SK-N-SH (cell line): ENCODE measurements around the gene CRISPLD2. TPM values are rescaled to one million over a fixed set of nuclear protein-coding genes. Genes with fewer than 3 reads are reported as not detected.

Source experiments
- CTCF ChIA-PET: fragments of 300-600, 350-600 bp; formaldehyde crosslinking; extraction: SDS; loops from one replicate; lab custom pipeline; 2021; lab: Yijun Ruan, JAX
- POLR2A ChIA-PET: fragments of 350-600 bp; sonication (Branson Sonifier 250); formaldehyde crosslinking; extraction: SDS; loops from one replicate; lab custom pipeline; 2020; ENCODE audit warnings: antibody characterized with exemption, inconsistent platforms; lab: Yijun Ruan, JAX
- DNase-seq: peaks from one replicate; pipeline ENCODE4 v3.0.0; 2012
- H2AFZ ChIP-seq: fragments of 200-600 bp; sonication (generic); 2 replicates; pipeline ENCODE4 v1.8.1; 2016; ENCODE audit warnings: antibody characterized with exemption, mild to moderate bottlenecking, low read depth
- H3F3A ChIP-seq: fragments of 200-600 bp; sonication (generic); replicated peaks from 2 replicates; pipeline ENCODE3; 2016; ENCODE audit warnings: antibody characterized with exemption, mild to moderate bottlenecking; ENCODE audit not compliant: insufficient read depth
- H3K27ac ChIP-seq, 2 experiments: fragments of 200-500 bp in 1 of 2; fragments of 200-600 bp in 1 of 2; sonication (Bioruptor generic) in 1 of 2; sonication (generic), shearing (Covaris generic) in 1 of 2; 2 replicates each; pipeline versions ENCODE4 v1.5.1 to v1.6.1; 2014 to 2016; ENCODE audit warnings: low read depth in 2 of 2, inconsistent platforms in 1 of 2, low read length in 1 of 2, mild to moderate bottlenecking in 1 of 2, mixed read lengths in 1 of 2
- H3K27me3 ChIP-seq: fragments of 200-600 bp; sonication (generic), shearing (Covaris generic); 2 replicates; pipeline ENCODE4 v1.6.1; 2016; ENCODE audit warnings: mixed run types; ENCODE audit not compliant: insufficient read depth
- H3K36me3 ChIP-seq, 2 experiments: fragments of 200-500 bp in 1 of 2; fragments of 200-600 bp in 1 of 2; sonication (Bioruptor generic) in 1 of 2; sonication (generic) in 1 of 2; replicated peaks in 1 of 2; 2 replicates each; pipeline versions ENCODE3 to v1.5.1; 2014 to 2016; ENCODE audit warnings: low read length in 1 of 2, mild to moderate bottlenecking in 1 of 2; ENCODE audit not compliant: insufficient read depth in 2 of 2, control insufficient read depth in 1 of 2
- H3K4me1 ChIP-seq, 2 experiments: fragments of 200-500 bp in 1 of 2; fragments of 200-600 bp in 1 of 2; sonication (Bioruptor generic) in 1 of 2; sonication (generic), shearing (Covaris generic) in 1 of 2; 2 replicates each; pipeline versions ENCODE4 v1.5.1 to v1.6.1; 2014 to 2016; ENCODE audit warnings: low read depth in 1 of 2, low read length in 1 of 2, mixed run types in 1 of 2; ENCODE audit not compliant: insufficient read depth in 2 of 2, control insufficient read depth in 1 of 2
- H3K4me2 ChIP-seq: fragments of 200-600 bp; sonication (generic), shearing (Covaris generic); 2 replicates; pipeline ENCODE4 v1.6.1; 2017; ENCODE audit warnings: mixed run types
- H3K4me3 ChIP-seq, 2 experiments: fragments of 200-500 bp in 1 of 2; fragments of 200-600 bp in 1 of 2; sonication (Bioruptor generic) in 1 of 2; sonication (generic), shearing (Covaris generic) in 1 of 2; 2 replicates each; pipeline versions ENCODE4 v1.5.1 to v1.8.1; 2014 to 2016; ENCODE audit warnings: low read depth in 2 of 2, inconsistent platforms in 1 of 2, low read length in 1 of 2, mild to moderate bottlenecking in 1 of 2, mixed read lengths in 1 of 2, moderate library complexity in 1 of 2
- H3K79me2 ChIP-seq: fragments of 200-600 bp; sonication (generic); 2 replicates; pipeline ENCODE4 v1.8.1; 2017; ENCODE audit warnings: mild to moderate bottlenecking; ENCODE audit not compliant: insufficient read depth
- H3K9ac ChIP-seq: fragments of 200-600 bp; sonication (generic); 2 replicates; pipeline ENCODE4 v1.6.1; 2017; ENCODE audit warnings: mixed run types
- H3K9me2 ChIP-seq: fragments of 200-600 bp; sonication (generic); 2 replicates; pipeline ENCODE4 v1.6.1; 2017; ENCODE audit warnings: mixed run types
- H3K9me3 ChIP-seq: fragments of 200-600 bp; sonication (generic); 2 replicates; pipeline ENCODE4 v1.6.1; 2017; ENCODE audit warnings: mixed run types, mild to moderate bottlenecking, moderate library complexity
- H4K20me1 ChIP-seq: fragments of 200-600 bp; sonication (generic); 2 replicates; pipeline ENCODE4 v1.6.1; 2017; ENCODE audit warnings: mild to moderate bottlenecking, mixed run types; ENCODE audit not compliant: insufficient read depth
- CTCF ChIP-seq: fragments of 200-600 bp; sonication (generic); IDR thresholded peaks from 2 replicates; pipeline ENCODE4 v1.6.1; 2017; ENCODE audit warnings: antibody characterized with exemption, mild to moderate bottlenecking, moderate library complexity
- FOSL2 ChIP-seq: IDR thresholded peaks from 2 replicates; pipeline ENCODE4 v1.4.0; 2012; ENCODE audit warnings: low read depth, mild to moderate bottlenecking, moderate library complexity, borderline replicate concordance
- GABPA ChIP-seq: IDR thresholded peaks from 2 replicates; pipeline ENCODE4 v1.4.0; 2012; ENCODE audit warnings: low read depth, mild to moderate bottlenecking
- JUND ChIP-seq: IDR thresholded peaks from 2 replicates; pipeline ENCODE4 v1.4.0; 2012
- MXI1 ChIP-seq: IDR thresholded peaks from 2 replicates; pipeline ENCODE4 v1.6.1; 2012; ENCODE audit warnings: mild to moderate bottlenecking, low read depth, low read length, improper control_type of control experiment
- PBX3 ChIP-seq: IDR thresholded peaks from 2 replicates; pipeline ENCODE4; 2012
- RXRA ChIP-seq: IDR thresholded peaks from 2 replicates; pipeline ENCODE4 v1.4.0; 2012; ENCODE audit warnings: low read depth, mild to moderate bottlenecking, borderline replicate concordance
- SIN3A ChIP-seq: IDR thresholded peaks from 2 replicates; pipeline ENCODE4 v1.6.1; 2012; ENCODE audit warnings: low read depth, mild to moderate bottlenecking, low read length, moderate library complexity, borderline replicate concordance
- SMC3 ChIP-seq: IDR thresholded peaks from 2 replicates; pipeline ENCODE4 v1.6.1; 2012; ENCODE audit warnings: low read depth, low read length, improper control_type of control experiment
- TAF1 ChIP-seq: IDR thresholded peaks from 2 replicates; pipeline ENCODE4 v1.6.1; 2012; ENCODE audit warnings: low read depth, mild to moderate bottlenecking, low read length, moderate library complexity, borderline replicate concordance
- TCF12 ChIP-seq: IDR thresholded peaks from 2 replicates; pipeline ENCODE4 v1.4.0; 2012
- TEAD4 ChIP-seq: IDR thresholded peaks from 2 replicates; pipeline ENCODE4 v1.4.0; 2012; ENCODE audit warnings: mild to moderate bottlenecking, borderline replicate concordance; ENCODE audit not compliant: insufficient read depth
- WGBS: methylation state at CpG from one replicate; pipeline ENCODE4 v1.1.6; 2017; ENCODE audit warnings: low lambda C conversion rate; 5-methylcytosine and 5-hydroxymethylcytosine counted together
- polyA plus RNA-seq, 3 experiments: library from polyadenylated mRNA; depleted of rRNA; stranded (reverse); fragments of >200 nt; gene quantifications; 2 replicates each; pipeline ENCODE4 v1.2.3, GENCODE V29; 2012

CRISPLD2 gene
- polyA plus RNA-seq, 1 of the 3 experiments (the other 2 are of a cell fraction), result 6.3 TPM

- WGBS, result 58% methylated on average over 4 of the region's 4 CpGs
- peak overlapping the region in 1 of 2 experiments; percentile 31; a peak in 1 of 4 replicates for H3K27ac ChIP-seq
- DNase-seq, result peak; percentile 57
Observed at GRCh38 chr16:84874004-84874435, 54.2 kb downstream of the CRISPLD2 start.

GRCh38 chr16:84874553-84874952 is 54.8 kb downstream of the CRISPLD2 start:
- Histone ChIP-seq H3K79me2 (no peaks in the 10 kb centered on the region), H3K36me3 (no peaks in the 10 kb centered on the region), H2AFZ (no peak overlapping the region), H3K9me2 (no peaks in the 10 kb centered on the region), H4K20me1 (no peaks in the 10 kb centered on the region), H3K9ac (no peak overlapping the region), H3K4me1 (peaks cover 0 to 11% of the 10 kb centered on the region in 2 experiments; a peak in 2 of 4 replicates), H3K4me2 (peak overlapping the region; percentile 53), H3K4me3 (no peak overlapping the region), H3F3A (peaks cover 6% of the 10 kb centered on the region), H3K27ac (peak overlapping the region in 1 of 2 experiments; percentile 51; a peak in 2 of 4 replicates), H3K27me3 (no peaks in the 10 kb centered on the region), H3K9me3 (no peaks in the 10 kb centered on the region)
- ChIA-PET POLR2A (no interaction called here), CTCF (interaction anchor here (0.9 to 2.6 kb wide), 4 partner anchors 10 to 77 kb away, joined by 3 to 7 read pairs (median 4); no protein-coding TSS in a partner anchor)
- 64% methylated on average over 5 of the region's 5 CpGs for WGBS
- TF ChIP-seq RXRA, result 0 out of 2 replicates have a peak, but pooled peaks have one; percentile 16
- TF ChIP-seq JUND, result peak; percentile 22; the same call in 1 of the 2 replicates
- no peak for TF ChIP-seq SIN3A
- peak; percentile 36; the same call in 1 of the 2 replicates for TF ChIP-seq TCF12
- no peak for TF ChIP-seq GABPA
- no peak for TF ChIP-seq CTCF
- TF ChIP-seq FOSL2, result peak; percentile 27; the same call in 1 of the 2 replicates
- 0 out of 2 replicates have a peak, but pooled peaks have one; percentile 38 for TF ChIP-seq TEAD4
- no peak for TF ChIP-seq SMC3
- no peak for TF ChIP-seq TAF1
- TF ChIP-seq MXI1, result no peak
- DNase-seq, result no peak

More at GRCh38 chr16:84874004-84874435, 54.2 kb downstream of the CRISPLD2 start:
- no peak for TF ChIP-seq PBX3
- no peak for TF ChIP-seq CTCF
- Histone ChIP-seq H3K36me3 (no peaks in the 10 kb centered on the region), H3K9ac (no peak overlapping the region), H2AFZ (no peak overlapping the region), H3K79me2 (no peaks in the 10 kb centered on the region), H3K27me3 (no peaks in the 10 kb centered on the region), H3K4me2 (peak overlapping the region; percentile 53; the same call in 1 of the 2 replicates), H3K9me2 (no peaks in the 10 kb centered on the region), H4K20me1 (no peaks in the 10 kb centered on the region), H3K9me3 (no peaks in the 10 kb centered on the region), H3K4me1 (peaks cover 0 to 11% of the 10 kb centered on the region in 2 experiments; a peak in 2 of 4 replicates), H3K4me3 (no peak overlapping the region), H3F3A (peaks cover 6% of the 10 kb centered on the region)
- POLR2A ChIA-PET, result no interaction called here
- CTCF ChIA-PET, result interaction anchor here (1.3 to 2.6 kb wide), 3 partner anchors 16 to 120 kb away, joined by 4 to 7 read pairs (median 4); no protein-coding TSS in a partner anchor
